Progenitor cell of endocrine pancreas (in vitro differentiated cells): ENCODE data around the gene METTL1. TPM values are rescaled to one million over a fixed set of nuclear protein-coding genes. Genes with fewer than 3 reads are reported as not detected.

Experiments used
- DNase-seq: peaks from one replicate; pipeline ENCODE4 v3.0.0; 2021; ENCODE audit warnings: low spot score; ENCODE audit not compliant: unreplicated experiment
- H3K27ac Mint-ChIP-seq: 2 replicates; pipeline ENCODE4 v1.8.0; 2021; ENCODE audit warnings: mild to moderate bottlenecking, moderate library complexity, mixed read lengths
- H3K27me3 Mint-ChIP-seq: 2 replicates; pipeline ENCODE4 v1.8.0; 2021; ENCODE audit warnings: mixed read lengths
- H3K36me3 Mint-ChIP-seq: 2 replicates; pipeline ENCODE4 v1.8.0; 2022; ENCODE audit warnings: mixed read lengths; ENCODE audit not compliant: insufficient read depth
- H3K4me1 Mint-ChIP-seq: 2 replicates; pipeline ENCODE4 v1.8.0; 2021; ENCODE audit warnings: low read depth, mixed read lengths
- H3K4me3 Mint-ChIP-seq: 2 replicates; pipeline ENCODE4 v1.8.0; 2021; ENCODE audit warnings: low read depth, mild to moderate bottlenecking, moderate library complexity, mixed read lengths
- H3K9me3 Mint-ChIP-seq: 2 replicates; pipeline ENCODE4 v1.8.0; 2021; ENCODE audit warnings: low read depth, mixed read lengths
- total RNA-seq: library from RNA; stranded (reverse); gene quantifications from 2 replicates; pipeline ENCODE4 v1.2.1, GENCODE V29; 2021
- TF ChIP-seq, protein P1 (sequence below): fragments of 200-600 bp; sonication (generic); IDR thresholded peaks from one replicate; pipeline ENCODE4 v1.5.0; 2021; ENCODE audit warnings: antibody characterized with exemption, mild to moderate bottlenecking; ENCODE audit not compliant: unreplicated experiment

Gene METTL1
- total RNA-seq, 1 donor from 2014 or later: 23.3 TPM

- no peak for DNase-seq
- Mint-ChIP-seq H3K27ac (peak overlapping the region; percentile 73), H3K36me3 (peaks cover 4% of the 10 kb centered on the region), H3K4me1 (peaks cover 24% of the 10 kb centered on the region), H3K4me3 (no peak overlapping the region), H3K27me3 (no peaks in the 10 kb centered on the region), H3K9me3 (no peaks in the 10 kb centered on the region)
- TF ChIP-seq, protein P1, sequence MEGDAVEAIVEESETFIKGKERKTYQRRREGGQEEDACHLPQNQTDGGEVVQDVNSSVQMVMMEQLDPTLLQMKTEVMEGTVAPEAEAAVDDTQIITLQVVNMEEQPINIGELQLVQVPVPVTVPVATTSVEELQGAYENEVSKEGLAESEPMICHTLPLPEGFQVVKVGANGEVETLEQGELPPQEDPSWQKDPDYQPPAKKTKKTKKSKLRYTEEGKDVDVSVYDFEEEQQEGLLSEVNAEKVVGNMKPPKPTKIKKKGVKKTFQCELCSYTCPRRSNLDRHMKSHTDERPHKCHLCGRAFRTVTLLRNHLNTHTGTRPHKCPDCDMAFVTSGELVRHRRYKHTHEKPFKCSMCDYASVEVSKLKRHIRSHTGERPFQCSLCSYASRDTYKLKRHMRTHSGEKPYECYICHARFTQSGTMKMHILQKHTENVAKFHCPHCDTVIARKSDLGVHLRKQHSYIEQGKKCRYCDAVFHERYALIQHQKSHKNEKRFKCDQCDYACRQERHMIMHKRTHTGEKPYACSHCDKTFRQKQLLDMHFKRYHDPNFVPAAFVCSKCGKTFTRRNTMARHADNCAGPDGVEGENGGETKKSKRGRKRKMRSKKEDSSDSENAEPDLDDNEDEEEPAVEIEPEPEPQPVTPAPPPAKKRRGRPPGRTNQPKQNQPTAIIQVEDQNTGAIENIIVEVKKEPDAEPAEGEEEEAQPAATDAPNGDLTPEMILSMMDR: no peak
These were observed 44.3 kb upstream of the METTL1 start for GRCh38 chr12:57816001-57816854.

DNA sequence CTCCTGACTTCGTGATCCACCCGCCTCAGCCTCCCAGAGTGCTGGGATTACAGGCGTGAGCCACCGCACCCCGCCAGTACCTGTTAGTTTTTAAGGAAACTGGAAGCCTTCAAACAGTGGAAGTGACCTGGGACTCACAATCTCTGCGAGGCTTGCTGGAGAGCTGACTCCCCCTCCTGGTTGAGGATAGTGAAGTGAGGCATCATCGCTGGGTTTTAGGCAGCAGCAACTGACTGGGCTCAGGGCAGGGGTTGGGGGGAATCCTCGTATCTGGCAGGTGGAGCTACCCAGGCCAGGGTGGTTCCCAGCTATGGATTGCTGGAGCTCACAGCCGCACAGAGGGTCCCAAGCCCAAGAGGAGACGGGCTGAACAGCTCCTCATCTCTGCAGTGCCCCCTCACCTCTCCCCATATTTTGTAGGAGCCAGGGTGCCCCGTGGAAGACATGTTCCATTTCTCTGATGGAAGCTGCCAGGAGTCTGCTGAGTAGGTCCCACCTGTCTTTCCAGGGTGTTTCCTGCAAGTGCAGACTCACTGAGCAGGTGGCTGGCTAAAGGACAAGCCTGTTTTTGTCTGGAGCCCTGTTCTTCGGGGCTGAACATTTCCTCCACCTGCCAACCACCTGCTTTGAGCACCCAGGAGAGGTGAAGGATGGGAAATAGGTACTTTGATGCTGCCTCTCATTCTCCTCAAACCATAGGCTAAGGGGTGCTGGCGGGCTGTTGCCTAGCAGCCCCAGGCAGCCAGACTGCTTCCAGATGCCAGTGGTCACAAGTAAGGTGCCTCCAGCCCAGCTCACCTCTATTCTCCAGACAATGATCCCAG, 43.5 kb upstream of the METTL1 start:
- Mint-ChIP-seq H3K27me3 (no peaks in the 10 kb centered on the region), H3K9me3 (no peaks in the 10 kb centered on the region), H3K4me3 (no peak overlapping the region), H3K27ac (no peak overlapping the region), H3K4me1 (peaks cover 17% of the 10 kb centered on the region), H3K36me3 (peaks cover 1% of the 10 kb centered on the region)
- TF ChIP-seq, protein P1: no peak
- DNase-seq: no peak

GRCh38 chr12:57813971-57814772, 42.3 kb upstream of the METTL1 start:
- H3K9me3 Mint-ChIP-seq: no peaks in the 10 kb centered on the region
- TF ChIP-seq, protein P1: no peak
- H3K4me1 Mint-ChIP-seq: peaks cover 11% of the 10 kb centered on the region
- peaks cover 1% of the 10 kb centered on the region for H3K36me3 Mint-ChIP-seq
- H3K27ac Mint-ChIP-seq: no peak overlapping the region
- H3K4me3 Mint-ChIP-seq: no peak overlapping the region
- no peak for DNase-seq
- no peaks in the 10 kb centered on the region for H3K27me3 Mint-ChIP-seq

- peaks cover 6% of the 10 kb centered on the region for H3K4me1 Mint-ChIP-seq
- TF ChIP-seq, protein P1: no peak
- peaks cover 1% of the 10 kb centered on the region for H3K36me3 Mint-ChIP-seq
- no peaks in the 10 kb centered on the region for H3K27me3 Mint-ChIP-seq
- no peak for DNase-seq
- H3K9me3 Mint-ChIP-seq: no peaks in the 10 kb centered on the region
- H3K27ac Mint-ChIP-seq: peak overlapping the region; percentile 5
- H3K4me3 Mint-ChIP-seq: no peak overlapping the region
These were observed 41.4 kb upstream of the METTL1 start for GRCh38 chr12:57813111-57813970.
